Stimulated activated CD8-positive, alpha-beta memory T cell treated with anti-CD3 and anti-CD28 coated beads, Interleukin-2, amount 100 ng/mL, for 48 hours (primary cell): ENCODE results near the gene TEX13B.

Experiments
- DNase-seq, 2 donors: peaks; one replicate each; pipeline ENCODE4 v3.0.0-alpha.2; 2020; ENCODE audit warnings: low read depth in 2 of 2

The TEX13B gene

DNA sequence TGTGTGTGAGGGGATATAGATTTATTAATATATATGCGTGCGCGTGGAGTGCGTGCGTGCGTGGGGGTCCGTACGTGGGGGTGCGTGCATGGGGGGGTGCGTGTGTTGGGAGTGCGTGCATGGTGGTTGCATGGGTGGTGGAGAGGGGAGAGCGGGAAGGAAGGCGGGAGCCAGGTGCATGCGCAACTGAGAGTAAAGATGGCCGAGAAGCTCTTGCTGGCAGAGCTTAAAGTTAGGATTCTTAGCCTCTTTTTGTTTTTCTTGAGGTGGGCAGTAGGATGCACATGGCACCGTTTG, 45.8 kb downstream of the TEX13B start:
- no peak for DNase-seq

DNA sequence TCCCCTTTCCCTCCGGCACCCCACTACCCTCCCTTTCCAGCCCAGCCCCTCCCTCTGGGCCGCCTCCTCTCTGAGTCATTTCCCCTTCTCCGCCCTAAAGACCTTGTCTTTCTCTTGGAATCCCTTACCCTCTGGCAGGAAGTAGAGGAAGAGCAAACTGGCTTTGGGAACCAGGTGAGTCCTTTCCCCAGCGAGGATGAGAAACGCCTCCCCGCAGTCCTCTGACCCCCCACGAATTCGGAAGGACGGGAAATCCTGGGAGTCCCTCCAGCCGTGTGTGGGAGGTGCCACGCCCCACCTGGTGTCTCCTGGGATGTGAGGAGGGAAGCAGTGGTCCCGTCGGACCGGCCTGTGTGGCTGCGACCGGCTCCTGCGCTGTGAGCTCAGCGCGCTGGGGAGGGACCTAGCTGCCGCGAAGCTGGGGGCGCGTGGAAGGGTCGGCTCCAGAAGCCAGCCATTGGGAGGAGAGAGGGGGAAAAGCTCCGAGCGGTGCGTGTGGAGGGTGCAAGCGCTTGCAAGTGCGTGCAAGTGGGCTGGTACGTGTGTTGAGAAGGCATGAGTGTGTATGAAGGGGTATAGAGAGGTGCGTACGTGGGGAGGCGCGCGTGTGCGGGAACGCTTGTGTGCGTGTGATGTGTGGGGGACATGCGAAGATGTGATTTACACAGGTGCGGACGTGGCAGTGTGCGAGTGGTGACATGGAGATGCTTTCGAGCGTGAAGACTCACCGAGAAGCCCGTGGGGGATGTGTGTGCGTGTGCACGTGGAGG, 46.3 kb downstream of the TEX13B start:
- no peak for DNase-seq

DNA sequence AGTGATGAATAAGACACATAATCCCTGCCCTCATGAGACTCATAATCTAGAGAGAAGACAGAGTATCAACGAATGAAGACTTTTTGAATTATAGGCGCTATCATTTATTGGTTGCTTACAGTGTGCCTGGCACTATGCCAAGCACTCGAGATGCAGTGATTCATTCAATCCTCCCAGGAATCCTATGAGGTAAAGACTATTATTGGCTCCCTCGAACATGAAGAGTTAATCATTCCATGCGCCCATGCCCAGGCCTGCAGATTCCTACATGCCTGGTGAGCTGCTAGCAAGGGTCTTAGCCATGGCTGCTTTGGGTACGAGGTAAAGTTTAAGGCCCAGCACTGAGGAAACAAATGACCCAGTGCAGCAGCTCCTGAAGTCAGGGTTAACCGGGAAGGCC, 47.0 kb downstream of the TEX13B start:
- DNase-seq, result no peak

DNA sequence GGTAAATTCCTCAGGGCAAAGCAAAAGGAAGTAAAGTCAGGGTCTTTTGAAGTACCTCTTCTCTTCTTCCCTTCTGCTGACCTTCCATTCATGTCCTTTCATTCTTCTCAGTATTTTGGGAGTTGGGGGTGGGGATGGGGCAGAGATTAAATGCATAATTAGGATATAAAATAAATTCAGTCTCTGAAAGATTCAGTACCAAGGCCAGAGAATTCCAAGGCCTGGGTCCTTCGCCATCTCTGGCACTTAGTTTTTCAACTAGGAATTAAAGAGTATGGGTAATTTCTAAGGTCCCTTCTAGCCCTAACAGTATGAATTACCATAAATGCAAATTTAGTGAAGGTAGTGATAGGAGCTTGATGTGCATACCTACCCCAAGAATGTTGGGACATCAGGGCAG, 47.9 kb downstream of the TEX13B start:
- no peak for DNase-seq
